Stimulated activated CD8-positive, alpha-beta memory T cell treated with anti-CD3 and anti-CD28 coated beads, Interleukin-15, amount 100 ng/mL, for 24 hours (primary cell): ENCODE measurements around the gene ACBD3.

Experiments
- DNase-seq: peaks from one replicate; pipeline ENCODE4 v3.0.0-alpha.2; 2020; ENCODE audit warnings: low read depth

Gene ACBD3

DNA sequence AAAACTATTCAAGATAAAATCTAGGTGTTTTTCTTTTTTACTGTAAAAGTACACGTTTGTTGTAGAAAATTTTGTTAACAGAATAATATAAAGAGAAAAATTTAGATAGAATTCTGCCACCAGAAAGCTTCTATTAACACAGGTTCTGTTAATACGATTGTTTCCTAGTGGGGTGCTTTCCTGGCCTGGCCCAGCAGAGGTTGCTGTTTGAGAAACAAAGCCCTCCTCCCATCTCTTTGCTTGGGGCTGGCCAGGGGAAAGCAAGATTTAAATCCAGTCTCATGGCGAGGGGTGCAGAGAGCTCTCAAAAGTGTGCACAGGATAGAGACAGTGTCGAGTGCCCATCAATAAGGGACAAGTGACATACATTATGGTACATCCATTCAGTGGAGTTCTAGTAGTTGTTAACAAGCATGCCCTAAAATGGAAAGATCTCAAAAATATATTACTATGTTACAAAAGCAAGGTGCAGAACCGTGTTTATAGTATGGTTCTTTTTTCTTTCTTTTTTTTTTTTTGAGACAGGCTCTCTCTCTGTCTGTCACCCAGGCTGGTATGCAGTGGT, 14.6 kb upstream of the ACBD3 start:
- no peak for DNase-seq

DNA sequence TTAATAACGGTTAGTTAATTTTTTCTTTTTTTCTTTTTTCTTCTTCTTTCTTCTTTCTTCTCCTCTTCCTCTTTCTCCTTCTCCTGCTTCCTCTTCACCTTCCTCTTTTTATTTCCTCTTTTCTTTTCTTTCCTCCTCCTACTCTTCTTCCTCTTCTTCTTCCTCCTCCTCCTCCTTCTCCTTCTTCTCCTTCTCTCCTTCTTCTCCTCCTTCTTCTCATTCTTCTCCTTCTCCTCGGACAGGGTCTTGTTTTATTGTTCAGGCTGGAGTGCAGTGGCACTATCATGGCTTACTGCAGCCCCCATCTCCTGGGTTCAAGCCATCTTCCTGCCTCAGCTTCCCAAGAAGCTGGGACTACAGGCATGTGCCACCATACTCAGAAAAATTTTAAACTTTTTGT, 13.4 kb upstream of the ACBD3 start:
- DNase-seq: no peak

DNA sequence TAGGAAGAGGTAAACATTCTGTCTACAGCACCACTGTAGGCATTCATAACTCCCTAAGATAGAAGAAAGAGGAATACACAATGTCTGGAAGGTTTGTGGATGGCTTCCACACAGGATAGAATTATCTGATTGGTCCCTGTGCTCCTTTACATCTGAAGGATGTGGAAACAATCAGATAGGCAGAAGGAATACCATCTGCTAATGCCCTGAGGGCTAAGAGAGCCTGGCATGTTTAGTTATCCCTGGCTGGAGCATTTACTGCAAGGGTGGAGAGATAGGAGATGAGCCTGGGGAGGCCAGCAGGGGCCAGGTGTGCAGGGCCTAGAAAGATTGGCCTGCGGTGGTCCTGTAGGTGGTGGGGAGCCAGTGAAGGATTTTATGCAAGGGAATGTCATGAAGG, 8.6 kb upstream of the ACBD3 start:
- no peak for DNase-seq

- DNase-seq: no peak
These were observed 839 bp upstream of the ACBD3 start for GRCh38 chr1:226187380-226187779.

DNA sequence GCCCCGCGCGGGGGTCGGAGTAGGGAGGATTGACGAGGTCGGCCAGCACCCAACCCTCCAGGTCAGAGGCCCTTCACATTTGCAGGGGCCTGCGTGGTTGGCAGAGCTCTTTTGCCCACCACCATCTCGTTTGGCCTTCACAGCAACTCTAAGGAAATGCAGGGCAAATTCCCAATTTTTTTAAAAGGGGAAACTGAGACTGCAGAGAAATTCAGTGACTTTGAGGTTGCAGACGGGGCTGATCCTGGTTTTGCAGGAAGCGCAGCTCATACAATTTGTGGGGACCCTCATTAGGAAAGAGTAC, 430 bp upstream of the ACBD3 start:
- DNase-seq: no peak

DNA sequence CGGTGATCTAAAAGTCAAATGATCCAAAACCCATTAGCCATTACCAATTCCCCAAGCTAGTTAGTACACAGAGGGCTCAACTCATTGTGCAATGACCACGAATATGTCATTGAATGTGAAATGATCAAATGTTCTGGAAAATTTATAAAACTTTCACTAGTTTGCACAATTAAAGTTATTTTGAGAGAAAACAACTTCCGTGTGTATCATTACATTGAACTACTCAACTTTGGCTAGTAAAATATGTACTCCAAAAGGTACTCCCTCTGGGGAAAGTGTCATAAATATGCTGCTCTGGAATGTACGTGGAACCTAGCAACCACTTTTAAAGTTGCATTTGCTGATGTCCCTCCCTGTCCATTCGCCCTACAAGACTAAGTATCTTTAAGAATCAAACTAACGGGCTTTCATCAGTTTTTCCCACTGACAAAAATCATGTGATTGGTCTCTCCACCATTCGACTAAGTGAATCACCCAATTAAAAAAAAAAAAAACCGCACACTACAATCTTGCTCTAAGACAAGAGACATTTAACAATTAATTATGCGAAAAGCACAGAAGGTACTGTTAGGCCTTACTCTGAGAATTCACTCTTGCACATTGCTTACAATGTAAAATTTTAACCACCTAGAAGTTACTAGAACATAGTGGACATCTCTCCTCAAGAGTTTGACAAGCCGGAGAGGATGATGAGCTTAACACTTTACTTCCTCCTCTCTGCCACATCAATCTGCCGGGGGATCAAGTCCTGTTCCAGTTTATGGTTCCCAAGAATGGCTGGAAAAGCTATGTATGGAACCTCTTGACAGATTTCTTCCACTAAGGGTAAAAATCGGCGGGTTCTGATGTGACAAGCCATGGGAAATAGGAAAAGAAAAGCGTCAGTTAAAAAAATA, 1.2 kb downstream of the ACBD3 start:
- no peak for DNase-seq

DNA sequence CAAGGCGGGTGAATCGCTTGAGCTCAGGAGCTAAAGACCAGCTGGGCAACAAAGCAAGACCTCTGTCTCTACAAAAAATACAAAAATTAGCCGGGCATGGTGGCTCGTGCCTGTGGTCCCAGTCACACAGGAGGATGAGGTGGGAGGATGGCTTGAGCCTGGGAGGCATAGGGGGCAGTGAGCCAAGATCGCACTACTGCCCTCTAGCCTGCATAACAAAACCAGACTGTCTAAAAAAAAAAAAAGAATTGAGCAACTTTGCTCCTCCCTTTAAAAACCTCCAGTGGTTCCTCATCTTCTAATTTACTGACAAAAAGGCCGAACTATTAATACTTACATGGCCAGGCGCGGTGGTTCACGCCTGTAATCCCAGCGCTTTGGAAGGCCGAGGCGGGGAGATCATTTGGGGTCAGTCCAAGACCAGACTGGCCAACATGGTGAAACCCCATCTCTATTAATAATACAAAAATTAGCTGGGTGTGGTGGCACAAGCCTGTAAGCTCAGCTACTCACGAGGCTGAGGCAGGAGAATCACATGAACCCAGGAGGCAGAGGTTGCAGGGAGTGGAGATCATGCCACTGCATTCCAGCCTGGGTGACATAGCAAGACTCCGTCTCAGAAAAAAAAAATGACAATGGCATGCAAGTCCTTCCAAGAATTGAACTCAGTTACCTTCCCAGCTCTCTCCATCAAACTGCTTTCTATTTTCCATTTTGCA, 4.4 kb downstream of the ACBD3 start:
- DNase-seq: no peak

- no peak for DNase-seq
These were observed 9.7 kb downstream of the ACBD3 start for GRCh38 chr1:226176870-226177269.

- no peak for DNase-seq
These were observed 14.0 kb downstream of the ACBD3 start for GRCh38 chr1:226172589-226172988.

GRCh38 chr1:226166341-226166740, 20.2 kb downstream of the ACBD3 start:
- DNase-seq: no peak

- DNase-seq: no peak
These were observed 22.4 kb downstream of the ACBD3 start for GRCh38 chr1:226164154-226164553.

DNA sequence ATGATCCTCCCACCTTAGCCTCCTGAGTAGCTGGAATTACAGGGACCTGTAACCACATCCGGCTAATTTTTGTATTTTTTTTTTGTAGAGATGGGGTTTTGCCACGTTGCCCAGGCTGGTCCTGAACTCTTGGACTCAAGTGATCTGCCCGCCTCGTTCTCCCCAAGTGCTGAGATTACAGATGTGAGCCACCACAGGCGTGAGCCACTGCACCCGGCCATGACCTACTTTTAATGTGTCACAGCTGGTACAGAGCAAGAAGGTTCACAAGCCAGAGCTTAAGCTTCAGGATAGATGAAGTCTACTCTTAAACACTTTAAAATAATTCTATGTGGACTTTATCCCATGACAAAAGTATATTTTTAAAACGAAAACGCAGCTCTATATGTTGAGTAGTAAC, 23.6 kb downstream of the ACBD3 start:
- DNase-seq: no peak

- no peak for DNase-seq
These were observed 27.6 kb downstream of the ACBD3 start for GRCh38 chr1:226158983-226159382.

- no peak for DNase-seq
These were observed 28.1 kb downstream of the ACBD3 start for GRCh38 chr1:226158457-226158856.

DNA sequence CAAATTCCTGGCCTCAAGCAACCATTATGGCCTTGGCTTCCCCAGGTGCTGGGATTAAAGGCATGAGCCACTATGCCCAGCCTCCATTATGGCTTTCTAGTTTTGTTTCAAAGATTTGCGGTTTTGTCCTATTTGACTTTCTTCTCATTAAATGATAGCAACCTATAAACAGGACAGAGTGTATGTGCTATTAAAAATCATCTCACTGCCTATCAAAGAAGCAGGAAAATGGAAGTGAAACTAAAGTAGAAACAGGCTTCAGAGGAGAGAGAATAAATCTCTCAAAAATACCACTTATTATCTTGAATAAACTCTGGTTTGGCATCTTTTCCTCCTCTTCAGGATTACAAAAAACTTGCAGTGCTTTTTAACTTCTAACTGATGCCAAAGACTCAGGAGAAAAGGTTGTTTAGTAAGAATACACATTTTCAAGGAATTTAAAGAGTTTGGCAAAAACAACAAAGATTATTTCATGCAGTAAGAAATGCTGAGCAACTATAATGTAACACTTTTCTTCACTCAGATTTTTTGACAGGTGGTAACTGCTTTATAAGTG, 28.7 kb downstream of the ACBD3 start:
- no peak for DNase-seq

DNA sequence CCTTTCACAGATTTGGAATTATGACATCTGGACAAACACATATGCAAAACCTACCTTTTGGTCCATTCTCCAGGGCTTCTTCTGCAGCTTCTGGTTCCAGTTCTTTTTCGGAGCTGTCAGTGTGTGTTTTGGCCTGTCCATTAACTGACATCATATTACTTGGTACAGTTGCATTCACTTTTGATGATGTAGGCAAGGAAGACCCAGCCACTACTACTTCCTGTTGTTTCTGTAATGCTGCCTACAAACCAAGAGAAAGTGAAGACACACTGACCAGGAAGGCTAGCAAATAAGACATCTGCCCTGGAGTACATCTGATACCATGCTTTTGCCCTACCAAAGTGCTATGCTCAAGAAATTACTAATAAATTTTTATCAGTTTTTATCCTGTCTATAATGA, 31.9 kb downstream of the ACBD3 start:
- DNase-seq: no peak

- no peak for DNase-seq
These were observed 36.7 kb downstream of the ACBD3 start for GRCh38 chr1:226149806-226150205.

GRCh38 chr1:226148121-226148648, 38.4 kb downstream of the ACBD3 start:
- no peak for DNase-seq

DNA sequence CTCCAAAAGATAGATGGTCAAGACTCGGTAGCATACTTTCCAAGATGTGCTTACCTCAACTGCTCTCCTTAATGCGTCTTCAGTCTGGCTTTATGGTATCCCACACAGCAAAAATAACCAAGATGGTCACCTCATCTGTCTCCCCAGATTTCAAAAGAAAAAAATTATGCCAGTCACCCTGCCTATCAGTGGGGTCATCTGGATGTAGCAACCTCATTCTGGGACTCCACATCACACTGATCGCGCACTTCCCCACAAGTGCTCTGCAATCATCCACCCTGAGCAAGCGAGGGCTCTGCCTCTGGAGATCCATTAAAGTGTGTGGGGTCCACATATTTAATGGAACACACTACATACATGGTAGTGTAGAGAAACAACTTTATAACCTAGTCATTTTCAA, 42.5 kb downstream of the ACBD3 start:
- no peak for DNase-seq

DNA sequence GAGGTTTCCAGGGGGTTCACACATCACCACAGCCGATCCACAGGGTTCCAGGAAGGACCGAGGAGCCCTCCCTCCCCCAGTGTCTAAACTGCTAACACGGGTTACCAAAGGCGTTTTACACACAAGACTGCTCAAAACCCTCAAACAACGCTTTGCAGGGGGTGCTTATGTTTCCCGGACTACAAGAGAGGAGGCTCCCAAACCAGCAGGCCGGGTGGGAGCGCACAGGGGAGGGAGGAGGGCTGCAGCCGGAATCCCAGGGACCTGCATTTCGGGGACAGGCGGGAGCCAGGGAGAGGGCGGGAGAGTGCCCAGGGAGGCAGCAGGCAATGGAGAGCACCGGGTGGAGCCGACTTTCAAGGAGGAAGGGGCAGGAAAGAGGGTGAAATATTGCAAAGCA, 50.8 kb downstream of the ACBD3 start:
- no peak for DNase-seq

DNA sequence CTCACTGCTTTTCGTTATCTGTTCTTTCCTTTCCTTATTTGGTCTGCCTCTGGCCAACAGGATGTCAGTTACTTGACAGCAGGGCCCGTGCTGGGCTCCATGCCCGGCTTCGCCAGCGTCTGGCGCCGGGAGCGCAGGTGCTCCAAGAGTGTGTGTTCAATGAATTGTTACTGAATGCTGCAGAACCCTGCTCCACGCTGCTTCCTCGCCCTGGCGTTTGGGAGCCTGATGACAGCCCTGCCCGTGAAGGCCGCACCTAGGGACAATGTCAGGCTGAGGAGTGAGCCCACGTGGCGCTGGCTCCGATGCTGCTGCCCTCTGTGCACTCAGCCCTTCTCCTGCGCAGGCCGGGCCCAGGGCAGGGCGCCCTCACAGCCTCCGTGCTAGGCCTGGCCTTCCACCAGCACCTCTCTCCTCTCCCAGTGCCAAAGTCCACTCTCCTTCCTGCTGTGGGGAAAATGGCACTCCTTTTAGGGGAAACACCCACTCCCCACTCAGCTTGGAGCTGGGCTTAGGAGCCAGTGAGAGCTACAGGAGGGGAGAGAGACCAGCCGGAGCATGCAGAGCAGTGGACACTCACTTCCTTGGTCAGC, 51.4 kb downstream of the ACBD3 start:
- DNase-seq: no peak
